ENCODE data around the gene PVALEF.

PVALEF gene

GRCh38 chr17:81129289-81129688 is 36.0 kb upstream of the PVALEF start:
- no peak for DNase-seq

GRCh38 chr17:81129711-81130367 is 35.5 kb upstream of the PVALEF start:
- no peak for DNase-seq

GRCh38 chr17:81130385-81131361 is 34.6 kb upstream of the PVALEF start:
- no peak for DNase-seq

GRCh38 chr17:81131486-81132196 is 33.7 kb upstream of the PVALEF start:
- no peak for DNase-seq

- no peak for DNase-seq
Observed at GRCh38 chr17:81132197-81132540, 33.1 kb upstream of the PVALEF start.

GRCh38 chr17:81132770-81133723 is 32.3 kb upstream of the PVALEF start:
- no peak for DNase-seq

- no peak for DNase-seq
Observed at GRCh38 chr17:81134064-81134781, 31.1 kb upstream of the PVALEF start.

- DNase-seq: no peak
Observed at GRCh38 chr17:81135505-81136278, 29.6 kb upstream of the PVALEF start.

GRCh38 chr17:81136366-81136765 is 28.9 kb upstream of the PVALEF start:
- no peak for DNase-seq

- DNase-seq: no peak
Observed at GRCh38 chr17:81137248-81137647, 28.1 kb upstream of the PVALEF start.

GRCh38 chr17:81138083-81138482 is 27.2 kb upstream of the PVALEF start:
- DNase-seq: no peak

GRCh38 chr17:81138500-81138899 is 26.8 kb upstream of the PVALEF start:
- no peak for DNase-seq

- DNase-seq: no peak
Observed at GRCh38 chr17:81139428-81139827, 25.9 kb upstream of the PVALEF start.

- no peak for DNase-seq
Observed at GRCh38 chr17:81140018-81140417, 25.3 kb upstream of the PVALEF start.

GRCh38 chr17:81140695-81141094 is 24.6 kb upstream of the PVALEF start:
- no peak for DNase-seq

- DNase-seq: no peak
Observed at GRCh38 chr17:81142301-81143199, 22.8 kb upstream of the PVALEF start.

- DNase-seq: no peak
Observed at GRCh38 chr17:81143200-81143527, 22.1 kb upstream of the PVALEF start.

- DNase-seq: no peak
Observed at GRCh38 chr17:81143717-81144422, 21.4 kb upstream of the PVALEF start.

GRCh38 chr17:81144423-81144781 is 20.9 kb upstream of the PVALEF start:
- no peak for DNase-seq
